PFSK-1 (cell line): ENCODE results near the gene CUL9.

ENCODE experiments used
- FOXP2 ChIP-seq: optimal IDR thresholded peaks from 2 replicates; pipeline ENCODE3; 2011; ENCODE audit warnings: borderline replicate concordance, control low read depth, inconsistent platforms; ENCODE audit not compliant: insufficient read depth; ENCODE audit errors: extremely low read length, extremely low read depth
- POLR2AphosphoS5 ChIP-seq: IDR thresholded peaks from 2 replicates; pipeline ENCODE4 v1.6.1; 2012; ENCODE audit warnings: low read depth, mild to moderate bottlenecking, control low read depth, low read length, moderate library complexity
- REST ChIP-seq, 2 experiments: IDR thresholded peaks; 2 replicates each; pipeline versions ENCODE4 v1.6.1 to v1.8.0; 2011 to 2012; ENCODE audit warnings: low read depth in 2 of 2, low read length in 2 of 2, control low read depth in 1 of 2, inconsistent platforms in 1 of 2, mild to moderate bottlenecking in 1 of 2, moderate library complexity in 1 of 2; ENCODE audit not compliant: insufficient read depth in 1 of 2
- SIN3A ChIP-seq: IDR thresholded peaks from 2 replicates; pipeline ENCODE4 v1.6.1; 2012; ENCODE audit warnings: mild to moderate bottlenecking, low read length, moderate library complexity, borderline replicate concordance; ENCODE audit not compliant: insufficient read depth
- TAF1 ChIP-seq: IDR thresholded peaks from 2 replicates; pipeline ENCODE4 v1.6.1; 2012; ENCODE audit warnings: low read length, control low read depth, borderline replicate concordance; ENCODE audit not compliant: insufficient read depth

GRCh38 chr6:43220439-43220951 is 38.5 kb downstream of the CUL9 start:
- TF ChIP-seq REST (IDR thresholded peaks at IDR 0.05; ENCODE audit: insufficient read depth in 1 of 2, low read depth in 2 of 2, low read length in 2 of 2) (no peak), POLR2AphosphoS5 (no peak; the same call in 1 of the 2 replicates), SIN3A (no peak), TAF1 (no peak), FOXP2 (no peak)
